H1 (cell line): ENCODE data around the gene ADGRF5. TPM values are rescaled to one million over a fixed set of nuclear protein-coding genes. Genes with fewer than 3 reads are reported as not detected.

Experiments
- CTCF ChIA-PET: fragments of 300-600 bp; sonication (Branson Sonifier 250); formaldehyde crosslinking; loops from one replicate; lab custom pipeline; 2021; ENCODE audit not compliant: partially characterized antibody; lab: Charles Lee
- POLR2A ChIA-PET: fragments of 300-600 bp; sonication (Branson Sonifier 250); formaldehyde crosslinking; loops from one replicate; lab custom pipeline; 2021; ENCODE audit warnings: inconsistent platforms; ENCODE audit not compliant: partially characterized antibody; lab: Charles Lee
- DNase-seq, 2 experiments: peaks; one replicate each; pipeline versions ENCODE4 v3.0.0 to v3.0.0-alpha.2; 2010 to 2022; ENCODE audit warnings: low spot score in 2 of 2, low read depth in 1 of 2, mixed read lengths in 1 of 2
- FAIRE-seq: peaks from 2 replicates; lab custom pipeline; 2011; peaks lifted over from hg19 to GRCh38; lab: Jason Lieb, UNC
- H2AFZ ChIP-seq: 2 replicates; pipeline ENCODE4 v1.8.1; 2012; ENCODE audit warnings: low read length, inconsistent platforms
- H2AK5ac ChIP-seq: 2 replicates; pipeline ENCODE4 v1.6.1; 2013; ENCODE audit warnings: low read depth, low read length
- H2BK120ac ChIP-seq: replicated peaks from 2 replicates; pipeline ENCODE3; 2013; ENCODE audit warnings: low read depth, low read length, inconsistent platforms
- H2BK12ac ChIP-seq: 2 replicates; pipeline ENCODE4 v1.6.1; 2013; ENCODE audit warnings: low read depth, low read length
- H2BK15ac ChIP-seq: 2 replicates; pipeline ENCODE4 v1.6.1; 2013; ENCODE audit warnings: low read length
- H2BK20ac ChIP-seq: 2 replicates; pipeline ENCODE4 v1.6.1; 2013; ENCODE audit warnings: low read length
- H2BK5ac ChIP-seq: 2 replicates; pipeline ENCODE4 v1.6.1; 2013; ENCODE audit warnings: low read depth, low read length
- H3K14ac ChIP-seq: 2 replicates; pipeline ENCODE4 v1.6.1; 2013; ENCODE audit warnings: inconsistent platforms; ENCODE audit not compliant: insufficient read length
- H3K18ac ChIP-seq: 2 replicates; pipeline ENCODE4 v1.6.1; 2013; ENCODE audit warnings: low read length; ENCODE audit errors: extremely low read depth
- H3K23ac ChIP-seq: 2 replicates; pipeline ENCODE4 v1.6.1; 2013; ENCODE audit warnings: inconsistent platforms; ENCODE audit not compliant: insufficient read length
- H3K23me2 ChIP-seq: 2 replicates; pipeline ENCODE4 v1.6.1; 2013; ENCODE audit warnings: low read depth, low read length
- H3K27ac ChIP-seq: 2 replicates; pipeline ENCODE4 v1.6.1; 2011; ENCODE audit warnings: low read depth, low read length, inconsistent platforms
- H3K27me3 ChIP-seq, 4 experiments: replicated peaks in 1 of 4; 1 replicate in 1 of 4; 2 replicates in 3 of 4; pipeline versions ENCODE4 v1.6.1 to v1.8.1; 2011 to 2013; ENCODE audit warnings: low read length in 3 of 4, mild to moderate bottlenecking in 3 of 4, inconsistent platforms in 2 of 4, mixed read lengths in 2 of 4, moderate library complexity in 1 of 4; ENCODE audit not compliant: control insufficient read depth in 3 of 4, insufficient read depth in 3 of 4; ENCODE audit errors: extremely low read depth in 1 of 4
- H3K36me3 ChIP-seq, 4 experiments: 2 replicates each; pipeline versions ENCODE4 v1.6.1 to v1.8.1; 2011 to 2013; ENCODE audit warnings: mild to moderate bottlenecking in 4 of 4, low read length in 3 of 4, moderate library complexity in 2 of 4, control low read depth in 1 of 4, inconsistent platforms in 1 of 4; ENCODE audit not compliant: insufficient read depth in 4 of 4, control insufficient read depth in 2 of 4
- H3K4ac ChIP-seq: replicated peaks from 2 replicates; pipeline ENCODE3; 2013; ENCODE audit warnings: low read length, low read depth, mixed read lengths, inconsistent platforms; ENCODE audit not compliant: insufficient read length
- H3K4me1 ChIP-seq, 4 experiments: replicated peaks in 1 of 4; 1 replicate in 1 of 4; 2 replicates in 3 of 4; pipeline versions ENCODE4 v1.6.1 to v1.8.1; 2011 to 2013; ENCODE audit warnings: low read length in 3 of 4, inconsistent platforms in 2 of 4, mixed read lengths in 1 of 4; ENCODE audit not compliant: insufficient read depth in 4 of 4, control insufficient read depth in 3 of 4
- H3K4me2 ChIP-seq, 2 experiments: 2 replicates each; pipeline versions ENCODE4 v1.6.1 to v1.8.1; 2011 to 2013; ENCODE audit warnings: low read depth in 2 of 2, low read length in 2 of 2, control low read depth in 1 of 2, inconsistent platforms in 1 of 2, mild to moderate bottlenecking in 1 of 2; ENCODE audit not compliant: insufficient read depth in 1 of 2
- H3K4me3 ChIP-seq, 4 experiments: fragments of 200-600, 300-600 bp in 1 of 4; sonication (generic), shearing (Covaris generic), sonication (Bioruptor Twin) in 1 of 4; 2 replicates each; pipeline versions ENCODE4 v1.5.1 to v1.8.1; 2011 to 2016; ENCODE audit warnings: low read length in 4 of 4, low read depth in 3 of 4, control low read depth in 2 of 4, inconsistent platforms in 2 of 4, mild to moderate bottlenecking in 2 of 4, mixed read lengths in 1 of 4, moderate library complexity in 1 of 4; ENCODE audit not compliant: insufficient read depth in 2 of 4; ENCODE audit errors: extremely low read depth in 1 of 4
- H3K56ac ChIP-seq: replicated peaks from 2 replicates; pipeline ENCODE3; 2013; ENCODE audit warnings: low read depth, mild to moderate bottlenecking, mixed read lengths, low read length, inconsistent platforms; ENCODE audit not compliant: insufficient read length
- H3K79me1 ChIP-seq: 2 replicates; pipeline ENCODE4 v1.6.1; 2013; ENCODE audit warnings: low read depth, low read length, control low read depth
- H3K79me2 ChIP-seq, 2 experiments: 2 replicates each; pipeline versions ENCODE4 v1.6.1 to v1.8.1; 2012 to 2013; ENCODE audit warnings: low read length in 2 of 2, mild to moderate bottlenecking in 2 of 2, inconsistent platforms in 1 of 2; ENCODE audit not compliant: insufficient read depth in 2 of 2, control insufficient read depth in 1 of 2
- H3K9ac ChIP-seq, 4 experiments: replicated peaks in 1 of 4; 1 replicate in 1 of 4; 2 replicates in 3 of 4; pipeline versions ENCODE4 v1.6.1 to v1.8.1; 2011 to 2013; ENCODE audit warnings: low read depth in 3 of 4, low read length in 3 of 4, control low read depth in 2 of 4, mild to moderate bottlenecking in 2 of 4, moderate library complexity in 2 of 4, inconsistent platforms in 1 of 4; ENCODE audit errors: extremely low read depth in 1 of 4
- H3K9me3 ChIP-seq, 2 experiments: 2 replicates each; pipeline versions ENCODE4 v1.6.1 to v1.8.1; 2012 to 2013; ENCODE audit warnings: mild to moderate bottlenecking in 2 of 2, moderate library complexity in 2 of 2, control low read depth in 1 of 2, inconsistent platforms in 1 of 2, low read depth in 1 of 2, low read length in 1 of 2, mixed read lengths in 1 of 2; ENCODE audit not compliant: insufficient read depth in 2 of 2
- H4K20me1 ChIP-seq, 2 experiments: replicated peaks in 1 of 2; 2 replicates each; pipeline versions ENCODE3 to v1.8.1; 2011 to 2013; ENCODE audit warnings: inconsistent platforms in 2 of 2, low read length in 2 of 2, mild to moderate bottlenecking in 1 of 2; ENCODE audit not compliant: insufficient read depth in 2 of 2, control insufficient read depth in 1 of 2
- H4K5ac ChIP-seq: 2 replicates; pipeline ENCODE4 v1.6.1; 2013; ENCODE audit warnings: low read length, low read depth, mixed read lengths, inconsistent platforms; ENCODE audit not compliant: insufficient read length
- H4K8ac ChIP-seq: 2 replicates; pipeline ENCODE4 v1.8.0; 2013; ENCODE audit warnings: mild to moderate bottlenecking, moderate library complexity, low read length, inconsistent platforms; ENCODE audit not compliant: insufficient read depth; ENCODE audit errors: extremely low read depth
- H4K91ac ChIP-seq: replicated peaks from 2 replicates; pipeline ENCODE3; 2013; ENCODE audit warnings: low read length, mixed read lengths, inconsistent platforms; ENCODE audit not compliant: insufficient read length
- CEBPB ChIP-seq: IDR thresholded peaks from 2 replicates; pipeline ENCODE4 v1.6.1; 2012; ENCODE audit warnings: low read depth, low read length
- CHD2 ChIP-seq: IDR thresholded peaks from 2 replicates; pipeline ENCODE4 v1.6.1; 2012; ENCODE audit warnings: low read length, improper control_type of control experiment
- EZH2 ChIP-seq: fragments of 200-600 bp; sonication (generic); IDR thresholded peaks from 2 replicates; pipeline ENCODE4 v1.7.1; 2012; ENCODE audit warnings: low read depth, mild to moderate bottlenecking, moderate library complexity, low read length, inconsistent platforms; ENCODE audit not compliant: severe bottlenecking
- FOSL1 ChIP-seq: IDR thresholded peaks from 2 replicates; pipeline ENCODE4 v1.6.1; 2011; ENCODE audit warnings: mild to moderate bottlenecking, low read depth, low read length, moderate library complexity; ENCODE audit not compliant: insufficient read depth
- GABPA ChIP-seq: IDR thresholded peaks from 2 replicates; pipeline ENCODE4 v1.6.1; 2011; ENCODE audit warnings: mild to moderate bottlenecking, low read length, moderate library complexity, borderline replicate concordance; ENCODE audit not compliant: insufficient read depth
- HDAC2 ChIP-seq, 2 experiments: fragments of 300-600 bp in 1 of 2; sonication (generic) in 1 of 2; IDR thresholded peaks; 2 replicates each; pipeline ENCODE4 v1.6.1; 2011 to 2012; ENCODE audit warnings: low read depth in 2 of 2, low read length in 2 of 2, mild to moderate bottlenecking in 2 of 2, moderate library complexity in 2 of 2, borderline replicate concordance in 1 of 2, inconsistent platforms in 1 of 2
- POLR2A ChIP-seq, 2 experiments: IDR thresholded peaks; 1 replicate in 1 of 2; 2 replicates in 1 of 2; pipeline ENCODE4 v1.6.1; 2011; ENCODE audit warnings: low read depth in 2 of 2, low read length in 2 of 2, mild to moderate bottlenecking in 2 of 2; ENCODE audit errors: control extremely low read depth in 1 of 2
- SAP30 ChIP-seq: fragments of 300-600 bp; sonication (generic); IDR thresholded peaks from 2 replicates; pipeline ENCODE4 v1.7.1; 2012; ENCODE audit warnings: low read length, moderate library complexity, mild to moderate bottlenecking, inconsistent platforms; ENCODE audit not compliant: insufficient read depth, insufficient replicate concordance
- SIX5 ChIP-seq: IDR thresholded peaks from 2 replicates; pipeline ENCODE4 v1.6.1; 2011; ENCODE audit warnings: mild to moderate bottlenecking, low read depth, low read length
- TBP ChIP-seq: IDR thresholded peaks from 2 replicates; pipeline ENCODE4 v1.6.1; 2011; ENCODE audit warnings: low read depth, low read length, improper control_type of control experiment
- polyA plus RNA-seq, 7 experiments: library from polyadenylated mRNA; depleted of rRNA in 3 of 7; stranded (reverse) in 5 of 7; unstranded in 2 of 7; fragments of >200 nt in 5 of 7; fragments of 200-250 nt in 2 of 7; gene quantifications; 1 replicate in 5 of 7; 2 replicates in 1 of 7; 4 replicates in 1 of 7; pipeline versions ENCODE4 v1.2.1 to v1.2.3, GENCODE V29; 2011 to 2013; ENCODE audit warnings: missing spikeins in 2 of 7, mixed read lengths in 2 of 7
- total RNA-seq: library from RNA; stranded (reverse); fragmentation: NEBNext Ultra II Directional; extraction: Animal tissue kit (Norgen Biotek cat#: 25700); gene quantifications from 2 replicates; pipeline ENCODE4 v1.2.1, GENCODE V29; 2021

ADGRF5 gene
- total and polyA plus RNA-seq, 2 of the 8 experiments (the other 6 are each of a cell fraction or from before 2014, with no cell fraction given), result 0.06 TPM; not detected in 1

- peaks cover 0 to 7% (median 3%) of the 10 kb centered on the region in 4 experiments; a peak in 2 of 7 replicates for H3K4me1 ChIP-seq
- H2BK120ac ChIP-seq, result no peak overlapping the region
- no peaks in the 10 kb centered on the region; the same call in 1 of the 2 replicates for H3K23me2 ChIP-seq
- H3K79me1 ChIP-seq, result no peaks in the 10 kb centered on the region
- no peak for TF ChIP-seq SIX5
- TF ChIP-seq HDAC2 (IDR thresholded peaks at IDR 0.05; ENCODE audit: borderline replicate concordance in 1 of 2, low read depth in 2 of 2, low read length in 2 of 2), result no peak
- TF ChIP-seq CEBPB, result no peak
- TF ChIP-seq TBP, result no peak
- TF ChIP-seq EZH2, result no peak
- no peak for TF ChIP-seq FOSL1
- TF ChIP-seq POLR2A (IDR thresholded peaks at IDR 0.05; ENCODE audit: control extremely low read depth in 1 of 2, low read depth in 2 of 2, low read length in 2 of 2), result no peak
- TF ChIP-seq CHD2, result no peak
- no peak for TF ChIP-seq SAP30
- no peak for TF ChIP-seq GABPA
- TF ChIP-seq, all 59 proteins: peak for 0
- Histone ChIP-seq H3K4me3 (no peak overlapping the region), H2BK20ac (no peak overlapping the region), H4K91ac (no peak overlapping the region), H3K36me3 (no peaks in the 10 kb centered on the region), H4K8ac (no peak overlapping the region), H3K9me3 (no peaks in the 10 kb centered on the region), H3K4ac (no peak overlapping the region), H4K20me1 (no peaks in the 10 kb centered on the region), H3K4me2 (no peak overlapping the region), H3K27ac (no peak overlapping the region), H3K14ac (no peak overlapping the region), H3K18ac (no peak overlapping the region), H2BK15ac (no peak overlapping the region), H3K9ac (no peak overlapping the region), H2AK5ac (no peak overlapping the region), H3K56ac (no peak overlapping the region), H2BK5ac (no peak overlapping the region), H2AFZ (no peak overlapping the region), H4K5ac (no peak overlapping the region), H2BK12ac (no peak overlapping the region), H3K27me3 (no peaks in the 10 kb centered on the region), H3K23ac (no peak overlapping the region), H3K79me2 (no peaks in the 10 kb centered on the region)
- FAIRE-seq, result no peak
- POLR2A ChIA-PET, result no interaction called here
- CTCF ChIA-PET, result interaction anchor here (1.1 kb wide), 2 partner anchors 16 to 102 kb away, joined by 3 read pairs; no protein-coding TSS in a partner anchor
- DNase-seq, result no peak
Measured at GRCh38 chr6:46961232-46961631, 39.5 kb upstream of the ADGRF5 start.
